ACC112 (cell line): ENCODE measurements around the gene SMYD2.

ENCODE experiments used
- H2AFZ ChIP-seq: fragments of 200-600 bp; sonication (generic); one replicate; pipeline ENCODE4 v1.6.0; 2017; ENCODE audit warnings: antibody characterized with exemption, low read length; ENCODE audit not compliant: unreplicated experiment
- H3K27ac ChIP-seq: fragments of 200-600 bp; sonication (generic); 2 replicates; pipeline ENCODE4 v1.5.1; 2014; ENCODE audit warnings: low read depth, mild to moderate bottlenecking, antibody characterized with exemption, low read length, moderate library complexity
- H3K27me3 ChIP-seq: fragments of 200-600 bp; sonication (generic); 2 replicates; pipeline ENCODE4 v1.6.1; 2014; ENCODE audit warnings: mild to moderate bottlenecking, antibody characterized with exemption, low read length, moderate library complexity, mixed read lengths; ENCODE audit not compliant: insufficient read depth
- H3K36me3 ChIP-seq: fragments of 200-600 bp; sonication (generic); 2 replicates; pipeline ENCODE4 v1.6.1; 2016; ENCODE audit warnings: mild to moderate bottlenecking, antibody characterized with exemption, low read length, moderate library complexity, mixed read lengths; ENCODE audit not compliant: insufficient read depth
- H3K4me1 ChIP-seq: fragments of 200-600 bp; sonication (generic); one replicate; pipeline ENCODE4 v1.6.1; 2016; ENCODE audit warnings: low read length, mixed read lengths; ENCODE audit not compliant: insufficient read depth, unreplicated experiment, control insufficient read depth
- H3K4me3 ChIP-seq: fragments of 200-600 bp; sonication (generic); 2 replicates; pipeline ENCODE4 v1.5.1; 2014; ENCODE audit warnings: mild to moderate bottlenecking, low read depth, low read length
- H3K79me2 ChIP-seq: fragments of 200-600 bp; sonication (generic); one replicate; pipeline ENCODE4 v1.6.0; 2016; ENCODE audit warnings: low read length; ENCODE audit not compliant: control insufficient read depth, unreplicated experiment, insufficient read depth

The SMYD2 gene

GRCh38 chr1:214306269-214306668 is 25.3 kb downstream of the SMYD2 start:
- H3K4me3 ChIP-seq = no peak overlapping the region
- no peaks in the 10 kb centered on the region for H3K27me3 ChIP-seq
- no peak overlapping the region for H3K27ac ChIP-seq
- H3K4me1 ChIP-seq = peaks cover 20% of the 10 kb centered on the region
- peaks cover 12% of the 10 kb centered on the region for H3K79me2 ChIP-seq
- H3K36me3 ChIP-seq = no peaks in the 10 kb centered on the region
- no peak overlapping the region for H2AFZ ChIP-seq

- Histone ChIP-seq H2AFZ (no peak overlapping the region), H3K27ac (no peak overlapping the region), H3K27me3 (no peaks in the 10 kb centered on the region), H3K4me1 (peaks cover 6% of the 10 kb centered on the region), H3K79me2 (no peaks in the 10 kb centered on the region), H3K4me3 (no peak overlapping the region), H3K36me3 (no peaks in the 10 kb centered on the region)
Measured at GRCh38 chr1:214310010-214310409, 29.1 kb downstream of the SMYD2 start.

- Histone ChIP-seq H3K4me3 (no peak overlapping the region), H3K79me2 (no peaks in the 10 kb centered on the region), H3K27me3 (no peaks in the 10 kb centered on the region), H3K27ac (no peak overlapping the region), H3K4me1 (peaks cover 6% of the 10 kb centered on the region), H2AFZ (no peak overlapping the region), H3K36me3 (0 out of 2 replicates have a peak, but pooled peaks cover 3% of the 10 kb centered on the region)
Measured at GRCh38 chr1:214310777-214311690, 30.1 kb downstream of the SMYD2 start.

- no peaks in the 10 kb centered on the region for H3K79me2 ChIP-seq
- H2AFZ ChIP-seq = no peak overlapping the region
- H3K4me3 ChIP-seq = no peak overlapping the region
- H3K36me3 ChIP-seq = 0 out of 2 replicates have a peak, but pooled peaks cover 3% of the 10 kb centered on the region
- no peak overlapping the region for H3K27ac ChIP-seq
- H3K4me1 ChIP-seq = peaks cover 21% of the 10 kb centered on the region
- no peaks in the 10 kb centered on the region for H3K27me3 ChIP-seq
Measured at GRCh38 chr1:214312530-214313051, 31.6 kb downstream of the SMYD2 start.

- H3K36me3 ChIP-seq = peaks cover 7% of the 10 kb centered on the region; the same call in 1 of the 2 replicates
- H2AFZ ChIP-seq = no peak overlapping the region
- no peak overlapping the region for H3K27ac ChIP-seq
- peaks cover 38% of the 10 kb centered on the region for H3K4me1 ChIP-seq
- H3K27me3 ChIP-seq = no peaks in the 10 kb centered on the region
- peaks cover 1% of the 10 kb centered on the region for H3K79me2 ChIP-seq
- no peak overlapping the region for H3K4me3 ChIP-seq
Measured at GRCh38 chr1:214314178-214314843, 33.4 kb downstream of the SMYD2 start.

- Histone ChIP-seq H3K27ac (peak overlapping the region; percentile 91), H3K36me3 (peaks cover 16% of the 10 kb centered on the region; the same call in 1 of the 2 replicates)
Measured at GRCh38 chr1:214316593-214316992, 35.6 kb downstream of the SMYD2 start.

GRCh38 chr1:214317300-214317699 is 36.3 kb downstream of the SMYD2 start:
- Histone ChIP-seq H3K4me1 (peaks cover 34% of the 10 kb centered on the region), H2AFZ (peak overlapping the region; percentile 73), H3K27me3 (no peaks in the 10 kb centered on the region), H3K4me3 (peak overlapping the region; percentile 75; the same call in 1 of the 2 replicates), H3K79me2 (peaks cover 3% of the 10 kb centered on the region), H3K36me3 (peaks cover 16% of the 10 kb centered on the region; the same call in 1 of the 2 replicates), H3K27ac (peak overlapping the region; percentile 91)

More at GRCh38 chr1:214316593-214316992, 35.6 kb downstream of the SMYD2 start:
- Histone ChIP-seq H2AFZ (no peak overlapping the region), H3K4me1 (peaks cover 34% of the 10 kb centered on the region), H3K4me3 (no peak overlapping the region), H3K27me3 (no peaks in the 10 kb centered on the region), H3K79me2 (peaks cover 3% of the 10 kb centered on the region)

GRCh38 chr1:214317734-214318133 is 36.8 kb downstream of the SMYD2 start:
- H3K36me3 ChIP-seq = peaks cover 16% of the 10 kb centered on the region; the same call in 1 of the 2 replicates
- peaks cover 34% of the 10 kb centered on the region for H3K4me1 ChIP-seq
- H2AFZ ChIP-seq = peak overlapping the region; percentile 73
- H3K27me3 ChIP-seq = no peaks in the 10 kb centered on the region
- H3K4me3 ChIP-seq = peak overlapping the region; percentile 75
- H3K27ac ChIP-seq = peak overlapping the region; percentile 91
- peaks cover 3% of the 10 kb centered on the region for H3K79me2 ChIP-seq

- peaks cover 16% of the 10 kb centered on the region; the same call in 1 of the 2 replicates for H3K36me3 ChIP-seq
- H3K27ac ChIP-seq = peak overlapping the region; percentile 91
- peak overlapping the region; percentile 75 for H3K4me3 ChIP-seq
Measured at GRCh38 chr1:214318356-214318755, 37.4 kb downstream of the SMYD2 start.

GRCh38 chr1:214318956-214319736 is 38.2 kb downstream of the SMYD2 start:
- H3K36me3 ChIP-seq = peaks cover 16% of the 10 kb centered on the region; the same call in 1 of the 2 replicates
- peak overlapping the region; percentile 91 for H3K27ac ChIP-seq
- H3K4me1 ChIP-seq = peaks cover 34% of the 10 kb centered on the region
- no peaks in the 10 kb centered on the region for H3K27me3 ChIP-seq
- 0 out of 2 replicates have a peak overlapping the region, but pooled peaks have one; percentile 75 for H3K4me3 ChIP-seq
- H2AFZ ChIP-seq = no peak overlapping the region
- H3K79me2 ChIP-seq = peaks cover 3% of the 10 kb centered on the region

More at GRCh38 chr1:214318356-214318755, 37.4 kb downstream of the SMYD2 start:
- peaks cover 3% of the 10 kb centered on the region for H3K79me2 ChIP-seq
- H2AFZ ChIP-seq = peak overlapping the region; percentile 61
- peaks cover 34% of the 10 kb centered on the region for H3K4me1 ChIP-seq
- H3K27me3 ChIP-seq = no peaks in the 10 kb centered on the region
